Smooth muscle cell (in vitro differentiated cells): Measurements from ENCODE around the gene PMEPA1. TPM values are rescaled to one million over a fixed set of nuclear protein-coding genes. Genes with fewer than 3 reads are reported as not detected.

Experiments used
- DNase-seq: peaks from one replicate; lab custom pipeline; 2025; ENCODE audit not compliant: unreplicated experiment; lab: John Stamatoyannopoulos, UW
- H2AFZ ChIP-seq: fragments of 200-600 bp; sonication (generic); 2 replicates; pipeline ENCODE4 v1.6.0; 2016; ENCODE audit warnings: antibody characterized with exemption, low read depth, mild to moderate bottlenecking
- H3F3A ChIP-seq: fragments of 200-600 bp; sonication (generic); 2 replicates; pipeline ENCODE4 v1.6.0; 2017; ENCODE audit warnings: antibody characterized with exemption, low read depth
- H3K27ac ChIP-seq: fragments of 200-600 bp; sonication (generic); 2 replicates; pipeline ENCODE4 v1.5.1; 2016; ENCODE audit warnings: low read depth, mild to moderate bottlenecking
- H3K27me3 ChIP-seq: fragments of 200-600 bp; sonication (generic); 2 replicates; pipeline ENCODE4 v1.6.1; 2016; ENCODE audit warnings: low read depth, mild to moderate bottlenecking
- H3K36me3 ChIP-seq: fragments of 200-600 bp; sonication (generic); 2 replicates; pipeline ENCODE4 v1.5.1; 2016; ENCODE audit warnings: low read depth
- H3K4me1 ChIP-seq: fragments of 200-600 bp; sonication (generic); 2 replicates; pipeline ENCODE4 v1.5.1; 2016; ENCODE audit warnings: low read depth
- H3K4me2 ChIP-seq: fragments of 200-600 bp; sonication (generic); 2 replicates; pipeline ENCODE4 v1.6.0; 2016; ENCODE audit warnings: mild to moderate bottlenecking
- H3K4me3 ChIP-seq: fragments of 200-600 bp; sonication (generic); 2 replicates; pipeline ENCODE4 v1.5.1; 2016; ENCODE audit warnings: mild to moderate bottlenecking
- H3K79me2 ChIP-seq: fragments of 200-600 bp; sonication (generic); 2 replicates; pipeline ENCODE4 v1.6.0; 2016; ENCODE audit warnings: low read depth, mild to moderate bottlenecking
- H3K9ac ChIP-seq: fragments of 200-600 bp; sonication (generic); 2 replicates; pipeline ENCODE4 v1.6.0; 2016; ENCODE audit warnings: low read depth
- H3K9me3 ChIP-seq: fragments of 200-600 bp; sonication (generic); replicated peaks from 2 replicates; pipeline ENCODE4 v1.5.1; 2016; ENCODE audit warnings: low read depth
- H4K20me1 ChIP-seq: fragments of 200-600 bp; sonication (generic); 2 replicates; pipeline ENCODE4 v1.6.0; 2016; ENCODE audit warnings: low read depth
- CTCF ChIP-seq: fragments of 200-600 bp; sonication (generic); IDR thresholded peaks from 2 replicates; pipeline ENCODE4 v1.5.1; 2017; ENCODE audit warnings: borderline replicate concordance, mild to moderate bottlenecking, antibody characterized with exemption; ENCODE audit not compliant: insufficient read depth, poor library complexity, severe bottlenecking
- WGBS: methylation state at CpG from one replicate; pipeline ENCODE4 v1.1.7; 2016; ENCODE audit warnings: low lambda C conversion rate; 5-methylcytosine and 5-hydroxymethylcytosine counted together
- polyA plus RNA-seq: library from polyadenylated mRNA; unstranded; fragments of >200 nt; fragmentation: Nextera tagmentation; extraction: Ambion mirVana; gene quantifications from 2 replicates; pipeline ENCODE4 v1.2.1, GENCODE V29; 2016
- total RNA-seq: library from RNA; depleted of rRNA; stranded (reverse); fragments of >200 nt; gene quantifications from 2 replicates; pipeline ENCODE4 v1.2.3, GENCODE V29; 2014

Gene PMEPA1
- total and polyA plus RNA-seq, 2 experiments from 2014 or later: 37.2 to 81.9 TPM

- no peaks in the 10 kb centered on the region for H3K27me3 ChIP-seq
- H2AFZ ChIP-seq: no peak overlapping the region
- no peaks in the 10 kb centered on the region for H3K9me3 ChIP-seq
- H3K27ac ChIP-seq: no peak overlapping the region
- no peaks in the 10 kb centered on the region for H3K79me2 ChIP-seq
- no peak for DNase-seq
- no peak for TF ChIP-seq CTCF
- H3K9ac ChIP-seq: no peak overlapping the region
- H3K36me3 ChIP-seq: no peaks in the 10 kb centered on the region
- peaks cover 8% of the 10 kb centered on the region for H3K4me1 ChIP-seq
- WGBS: 95% methylated on average over 5 of the region's 5 CpGs
- peaks cover 18% of the 10 kb centered on the region for H3F3A ChIP-seq
- no peak overlapping the region for H3K4me3 ChIP-seq
- no peaks in the 10 kb centered on the region for H4K20me1 ChIP-seq
- no peak overlapping the region for H3K4me2 ChIP-seq
Observed at GRCh38 chr20:57751411-57751810, 41.6 kb upstream of the PMEPA1 start.

- no peaks in the 10 kb centered on the region for H3K9me3 ChIP-seq
- H3K4me1 ChIP-seq: peaks cover 8% of the 10 kb centered on the region
- H3K4me3 ChIP-seq: no peak overlapping the region
- TF ChIP-seq CTCF: no peak
- WGBS: 91% methylated on average over 7 of the region's 7 CpGs
- no peak overlapping the region for H3K4me2 ChIP-seq
- DNase-seq: no peak
- no peak overlapping the region for H3K9ac ChIP-seq
- H3K27ac ChIP-seq: no peak overlapping the region
- peaks cover 18% of the 10 kb centered on the region for H3F3A ChIP-seq
- H3K36me3 ChIP-seq: no peaks in the 10 kb centered on the region
- no peaks in the 10 kb centered on the region for H3K79me2 ChIP-seq
- no peaks in the 10 kb centered on the region for H3K27me3 ChIP-seq
- H2AFZ ChIP-seq: no peak overlapping the region
- no peaks in the 10 kb centered on the region for H4K20me1 ChIP-seq
Observed at GRCh38 chr20:57749869-57750268, 40.1 kb upstream of the PMEPA1 start.

GRCh38 chr20:57749131-57749690, 39.4 kb upstream of the PMEPA1 start:
- peak overlapping the region; percentile 69 for H3K4me2 ChIP-seq
- 73% methylated on average over 13 of the region's 13 CpGs for WGBS
- DNase-seq: no peak
- no peaks in the 10 kb centered on the region for H3K36me3 ChIP-seq
- H4K20me1 ChIP-seq: no peaks in the 10 kb centered on the region
- peak overlapping the region; percentile 47 for H3K9ac ChIP-seq
- peak overlapping the region; percentile 77 for H3K27ac ChIP-seq
- H3K4me3 ChIP-seq: no peak overlapping the region
- H3K27me3 ChIP-seq: no peaks in the 10 kb centered on the region
- no peaks in the 10 kb centered on the region for H3K9me3 ChIP-seq
- H2AFZ ChIP-seq: peak overlapping the region; percentile 23
- peaks cover 8% of the 10 kb centered on the region for H3K4me1 ChIP-seq
- peaks cover 18% of the 10 kb centered on the region for H3F3A ChIP-seq
- no peak for TF ChIP-seq CTCF
- no peaks in the 10 kb centered on the region for H3K79me2 ChIP-seq

- DNase-seq: peak; percentile 82
- Histone ChIP-seq H3K4me3 (no peak overlapping the region), H3K4me1 (peaks cover 8% of the 10 kb centered on the region), H3K9ac (peak overlapping the region; percentile 47), H3K27ac (peak overlapping the region; percentile 82), H3F3A (peaks cover 18% of the 10 kb centered on the region), H3K9me3 (no peaks in the 10 kb centered on the region), H3K4me2 (peak overlapping the region; percentile 69), H2AFZ (peak overlapping the region; percentile 23), H4K20me1 (no peaks in the 10 kb centered on the region), H3K27me3 (no peaks in the 10 kb centered on the region), H3K36me3 (no peaks in the 10 kb centered on the region), H3K79me2 (no peaks in the 10 kb centered on the region)
- TF ChIP-seq CTCF: no peak
- 34% methylated on average over 29 of the region's 29 CpGs for WGBS
Observed at GRCh38 chr20:57748601-57749130, 38.9 kb upstream of the PMEPA1 start.
